Renal cortical epithelial cell (primary cell): ENCODE measurements around the gene CREB3L1. TPM values are rescaled to one million over a fixed set of nuclear protein-coding genes. Genes with fewer than 3 reads are reported as not detected.
A peak's percentile ranks its signal among the peaks of the same experiment; 100 is the strongest.

ENCODE experiments used
- DNase-seq: peaks from one replicate; pipeline ENCODE4 v3.0.0-alpha.2; 2011; ENCODE audit warnings: low read depth
- total RNA-seq: library from RNA; depleted of rRNA; stranded (reverse); fragments of >200 nt; gene quantifications from 2 replicates; pipeline ENCODE4 v1.2.3, GENCODE V29; 2014

CREB3L1 gene
- total RNA-seq, 1 donor from 2014 or later, result 6.7 TPM

- DNase-seq, result no peak
Measured at GRCh38 chr11:46273511-46274205, 3.8 kb upstream of the CREB3L1 start.

- peak; percentile 43 for DNase-seq
Measured at GRCh38 chr11:46275964-46276641, 1.4 kb upstream of the CREB3L1 start.

- no peak for DNase-seq
Measured at GRCh38 chr11:46277313-46277621, 195 bp upstream of the CREB3L1 start.

- no peak for DNase-seq
Measured at GRCh38 chr11:46278387-46279125, 1.1 kb downstream of the CREB3L1 start.

DNA sequence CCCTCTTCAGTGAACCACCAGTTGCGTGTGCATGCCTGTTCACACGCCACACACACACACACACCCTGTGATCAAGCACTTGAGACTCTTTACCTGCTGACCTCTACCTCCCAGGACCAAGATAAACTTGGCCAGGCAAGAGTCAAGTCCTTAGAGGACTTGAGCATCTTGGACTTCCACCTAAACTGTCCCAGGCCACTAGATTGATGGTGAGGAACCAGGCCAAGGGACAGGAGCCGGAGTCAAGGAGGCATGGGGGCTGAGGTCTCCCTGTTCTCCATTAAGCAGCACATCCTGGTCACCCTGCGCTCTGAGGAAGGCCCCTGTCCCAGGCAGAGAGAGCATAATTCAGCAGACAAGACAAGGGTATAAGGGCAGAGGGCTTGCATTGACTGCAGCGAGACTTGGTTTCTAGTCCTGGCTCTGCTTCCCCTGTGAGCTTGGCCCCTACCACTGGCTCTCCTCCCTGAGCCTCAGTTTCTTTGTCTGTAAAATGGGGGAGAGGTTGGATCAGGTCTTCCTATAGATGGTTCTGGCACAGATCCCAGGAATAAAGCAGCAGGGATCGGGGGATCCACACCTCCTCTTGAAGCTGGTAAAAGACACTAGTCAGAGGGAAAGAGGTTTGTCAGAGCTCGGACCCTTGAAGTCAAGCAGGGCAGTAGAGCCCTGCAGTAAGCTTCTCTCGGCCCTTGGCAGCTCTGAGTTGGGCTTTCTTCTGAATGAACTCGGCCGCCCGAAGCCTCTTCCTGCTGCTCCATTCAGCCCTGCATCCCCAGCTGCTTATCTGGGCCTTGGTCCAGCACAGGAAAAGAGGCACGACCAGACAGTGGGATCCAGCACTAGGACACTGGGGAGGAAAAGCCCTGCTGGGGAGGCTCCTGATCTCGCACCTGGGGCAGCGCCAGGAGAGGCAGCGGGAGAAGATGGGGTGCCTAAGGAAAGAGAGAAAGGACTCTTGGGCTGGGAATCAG is 2.0 kb downstream of the CREB3L1 start:
- no peak for DNase-seq

DNA sequence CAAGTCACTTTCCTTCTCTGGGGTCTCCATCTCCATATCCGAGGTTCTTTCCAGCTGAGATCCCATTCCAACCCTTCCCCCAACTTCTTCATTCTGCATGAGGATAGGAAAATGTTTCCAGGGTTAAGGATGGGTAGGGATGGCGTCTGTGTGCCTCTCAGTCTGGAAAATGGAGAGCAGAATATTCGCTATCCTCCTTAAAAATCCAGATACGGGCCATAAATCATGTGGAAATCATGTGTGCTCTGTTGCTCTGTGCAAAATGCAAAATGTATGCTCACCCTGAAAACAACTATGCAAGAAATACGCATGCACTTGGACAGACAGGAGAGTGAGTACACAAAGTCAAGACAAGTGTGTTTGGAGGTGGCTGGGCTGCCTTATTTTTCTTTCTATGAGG is 3.2 kb downstream of the CREB3L1 start:
- no peak for DNase-seq

GRCh38 chr11:46281371-46281831 is 3.9 kb downstream of the CREB3L1 start:
- DNase-seq, result no peak

- DNase-seq, result no peak
Measured at GRCh38 chr11:46285173-46285572, 7.7 kb downstream of the CREB3L1 start.

DNA sequence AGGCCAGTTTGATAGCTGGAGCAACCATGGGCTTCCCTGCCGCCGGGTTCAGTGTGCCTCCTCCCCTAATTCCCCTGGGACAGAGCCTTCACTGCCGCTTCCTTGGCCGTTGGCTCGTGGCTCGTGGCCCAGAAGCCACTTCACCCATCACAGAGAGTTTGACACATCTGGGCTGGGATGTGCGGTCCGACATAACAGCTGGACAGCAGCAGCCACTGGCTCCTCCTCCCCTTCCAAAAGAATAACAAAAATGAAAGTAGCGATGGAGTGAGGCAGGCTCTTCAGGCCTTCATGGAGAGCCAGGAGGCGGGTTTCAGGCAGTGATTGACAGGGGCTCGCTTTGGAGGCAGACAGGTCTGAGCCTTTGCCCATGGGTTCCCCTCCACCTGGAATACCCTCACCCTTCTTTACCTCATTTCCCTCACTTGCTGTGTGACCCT is 8.2 kb downstream of the CREB3L1 start:
- no peak for DNase-seq

DNA sequence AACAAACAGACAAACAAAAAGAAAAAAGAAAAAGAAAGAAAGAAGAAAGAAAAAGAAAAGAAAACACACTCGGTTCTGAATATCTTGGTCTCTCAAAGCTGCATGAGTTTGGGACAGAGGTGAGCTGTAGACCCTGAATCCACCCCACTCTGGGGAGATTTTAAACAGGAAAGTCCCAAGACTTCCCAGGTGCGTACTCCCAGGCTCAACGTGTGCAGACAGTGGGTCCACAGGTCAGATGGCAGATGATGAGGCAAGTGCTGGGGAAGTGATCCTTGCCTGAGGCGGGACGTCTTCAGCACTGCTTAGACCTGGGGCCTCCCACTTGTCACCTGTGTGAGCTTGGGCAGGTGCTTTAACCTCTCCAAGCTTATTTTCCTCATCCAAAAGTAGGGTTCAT is 9.3 kb downstream of the CREB3L1 start:
- no peak for DNase-seq

GRCh38 chr11:46288451-46288850 is 11.0 kb downstream of the CREB3L1 start:
- DNase-seq, result no peak

GRCh38 chr11:46290011-46290410 is 12.5 kb downstream of the CREB3L1 start:
- no peak for DNase-seq

- peak; percentile 83 for DNase-seq
Measured at GRCh38 chr11:46290598-46291309, 13.3 kb downstream of the CREB3L1 start.

DNA sequence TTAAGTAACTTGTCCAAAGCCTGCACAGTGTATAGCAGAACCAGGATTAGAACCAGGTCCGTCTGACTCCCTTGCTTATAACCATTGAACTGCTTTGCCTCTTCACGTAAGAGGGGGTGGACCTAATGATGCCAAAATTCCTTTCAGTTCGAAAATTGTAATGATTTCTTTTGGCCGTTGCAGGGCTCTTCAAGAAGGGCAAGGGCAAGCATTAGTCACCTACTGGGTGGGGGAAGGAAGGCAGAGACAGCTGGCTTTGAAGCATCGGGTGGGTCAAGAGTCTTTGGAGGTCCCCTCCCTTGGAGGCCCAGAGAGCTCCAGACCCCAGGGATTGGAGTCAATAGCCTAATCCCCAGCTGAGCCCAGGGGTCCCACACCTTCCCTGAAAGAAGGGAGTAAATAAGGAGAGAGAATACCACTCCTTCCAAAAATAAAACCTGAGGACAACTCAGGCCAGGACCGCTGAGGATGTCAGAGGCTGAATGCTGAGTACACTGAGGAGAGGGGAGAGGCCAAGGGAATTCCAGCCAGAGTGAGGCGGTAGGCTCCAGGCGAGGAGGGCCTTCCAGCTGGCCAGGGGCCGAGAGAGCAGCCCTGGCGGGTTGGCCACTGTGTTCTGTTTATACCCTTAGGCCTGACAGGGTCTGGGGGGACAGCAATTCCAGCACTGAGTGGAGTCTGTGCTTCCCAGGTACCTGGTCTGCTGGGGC is 14.1 kb downstream of the CREB3L1 start:
- no peak for DNase-seq

DNA sequence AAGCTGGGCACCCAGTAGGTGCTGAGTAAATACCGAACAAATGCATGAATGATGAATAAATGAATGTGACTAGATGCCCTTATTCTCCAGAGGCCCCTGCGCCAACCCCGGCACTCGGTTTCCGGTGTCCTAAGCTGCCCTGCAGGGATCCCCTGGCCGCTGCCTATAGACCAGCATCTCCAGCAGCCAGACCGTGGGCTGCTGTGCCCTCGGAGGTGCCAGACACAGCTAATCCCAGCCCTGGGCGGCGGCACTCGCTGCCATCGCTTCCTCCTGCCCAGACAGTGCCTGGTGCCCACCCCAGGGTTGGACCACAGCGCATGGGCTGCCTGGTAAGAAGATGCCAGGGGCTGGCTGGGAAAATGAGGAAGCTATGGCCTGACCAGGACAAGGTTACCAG is 15.6 kb downstream of the CREB3L1 start:
- DNase-seq, result no peak

DNA sequence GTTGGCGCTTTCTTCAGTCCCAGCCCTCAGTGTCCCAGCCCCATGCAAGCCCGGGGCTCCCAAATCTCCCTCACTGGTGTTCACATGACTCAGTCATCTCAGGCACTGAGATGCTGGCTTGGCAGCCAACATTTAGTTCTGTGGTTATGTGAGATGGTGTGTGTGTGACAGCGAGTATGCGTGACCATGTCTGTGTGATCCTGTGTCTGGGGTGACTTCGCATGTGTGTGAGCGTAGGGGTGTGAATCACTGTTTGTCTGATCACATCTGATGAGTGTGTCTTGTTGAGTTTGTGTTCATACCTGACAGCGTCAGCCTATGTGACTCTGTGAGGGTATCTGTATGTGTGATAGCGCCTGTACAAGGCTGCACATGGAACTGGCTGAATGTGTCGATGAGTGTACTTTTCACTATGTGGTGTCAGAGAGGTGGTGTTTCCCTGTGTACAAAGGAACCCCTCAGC is 16.2 kb downstream of the CREB3L1 start:
- no peak for DNase-seq

GRCh38 chr11:46294365-46295309 is 17.2 kb downstream of the CREB3L1 start:
- no peak for DNase-seq

GRCh38 chr11:46295312-46296058 is 18.0 kb downstream of the CREB3L1 start:
- DNase-seq, result no peak
